DND-41 (cell line): ENCODE measurements around the gene DAB1.

ENCODE experiments used
- ATAC-seq: fragments of 200-7000 bp; cut with Tn5 transposase; 3 replicates; pipeline ENCODE4 v1.9.1; 2021; ENCODE audit warnings: low read depth; ENCODE audit not compliant: insufficient read depth
- DNase-seq: peaks from one replicate; pipeline ENCODE4 v3.0.0-alpha.2; 2020
- H2AFZ ChIP-seq: 2 replicates; pipeline ENCODE4 v1.6.0; 2012; ENCODE audit warnings: low read depth, low read length
- H3K27ac ChIP-seq: 2 replicates; pipeline ENCODE4 v1.5.1; 2012; ENCODE audit warnings: low read length, inconsistent platforms
- H3K27me3 ChIP-seq: fragments of 200-600 bp; sonication (generic); 2 replicates; pipeline ENCODE4 v1.6.0; 2012; ENCODE audit warnings: low read length, mild to moderate bottlenecking, inconsistent platforms; ENCODE audit not compliant: insufficient read depth, poor library complexity
- H3K36me3 ChIP-seq: 2 replicates; pipeline ENCODE4 v1.5.1; 2012; ENCODE audit warnings: low read length, inconsistent platforms; ENCODE audit not compliant: insufficient read depth
- H3K4me1 ChIP-seq: 2 replicates; pipeline ENCODE4 v1.5.1; 2012; ENCODE audit warnings: mild to moderate bottlenecking, low read length; ENCODE audit not compliant: insufficient read depth
- H3K4me2 ChIP-seq: 2 replicates; pipeline ENCODE4 v1.6.0; 2012; ENCODE audit warnings: mild to moderate bottlenecking, moderate library complexity, low read length, inconsistent platforms; ENCODE audit not compliant: insufficient read depth
- H3K4me3 ChIP-seq, 2 experiments: fragments of 200-600 bp in 1 of 2; shearing (Covaris generic) in 1 of 2; 2 replicates each; pipeline ENCODE4 v1.5.1; 2012 to 2016; ENCODE audit warnings: inconsistent platforms in 2 of 2, low read length in 2 of 2, mild to moderate bottlenecking in 2 of 2, low read depth in 1 of 2, moderate library complexity in 1 of 2
- H3K79me2 ChIP-seq: 2 replicates; pipeline ENCODE4 v1.6.0; 2012; ENCODE audit warnings: low read length, inconsistent platforms; ENCODE audit not compliant: insufficient read depth
- H3K9ac ChIP-seq: 2 replicates; pipeline ENCODE4 v1.6.0; 2012; ENCODE audit warnings: low read depth, mild to moderate bottlenecking, inconsistent platforms, low read length, moderate library complexity
- H3K9me3 ChIP-seq: 2 replicates; pipeline ENCODE4 v1.5.1; 2012; ENCODE audit warnings: low read length, moderate library complexity, mild to moderate bottlenecking, inconsistent platforms; ENCODE audit not compliant: insufficient read depth, severe bottlenecking
- H4K20me1 ChIP-seq: 2 replicates; pipeline ENCODE4 v1.6.0; 2012; ENCODE audit warnings: low read length; ENCODE audit not compliant: insufficient read depth
- EZH2 ChIP-seq: IDR thresholded peaks from 3 replicates; pipeline ENCODE4 v1.6.1; 2012; ENCODE audit warnings: borderline replicate concordance, low read depth, mild to moderate bottlenecking, moderate library complexity, low read length, inconsistent platforms; ENCODE audit not compliant: severe bottlenecking
- TF ChIP-seq, protein P1 (sequence below): IDR thresholded peaks from 2 replicates; pipeline ENCODE4 v1.5.1; 2012; ENCODE audit warnings: borderline replicate concordance, low read length, moderate library complexity, mild to moderate bottlenecking; ENCODE audit not compliant: poor library complexity, severe bottlenecking; ENCODE audit errors: extremely low read depth

DAB1 gene

GRCh38 chr1:57369889-57370288 is 54.0 kb downstream of the DAB1 start:
- no peaks in the 10 kb centered on the region for H3K4me1 ChIP-seq
- H3K27me3 ChIP-seq: no peaks in the 10 kb centered on the region
- H3K27ac ChIP-seq: no peak overlapping the region
- H3K4me2 ChIP-seq: no peak overlapping the region
- no peak overlapping the region for H2AFZ ChIP-seq
- H3K4me3 ChIP-seq: no peak overlapping the region
- no peaks in the 10 kb centered on the region for H3K36me3 ChIP-seq
- no peaks in the 10 kb centered on the region for H3K79me2 ChIP-seq
- no peak for TF ChIP-seq EZH2
- TF ChIP-seq, protein P1, sequence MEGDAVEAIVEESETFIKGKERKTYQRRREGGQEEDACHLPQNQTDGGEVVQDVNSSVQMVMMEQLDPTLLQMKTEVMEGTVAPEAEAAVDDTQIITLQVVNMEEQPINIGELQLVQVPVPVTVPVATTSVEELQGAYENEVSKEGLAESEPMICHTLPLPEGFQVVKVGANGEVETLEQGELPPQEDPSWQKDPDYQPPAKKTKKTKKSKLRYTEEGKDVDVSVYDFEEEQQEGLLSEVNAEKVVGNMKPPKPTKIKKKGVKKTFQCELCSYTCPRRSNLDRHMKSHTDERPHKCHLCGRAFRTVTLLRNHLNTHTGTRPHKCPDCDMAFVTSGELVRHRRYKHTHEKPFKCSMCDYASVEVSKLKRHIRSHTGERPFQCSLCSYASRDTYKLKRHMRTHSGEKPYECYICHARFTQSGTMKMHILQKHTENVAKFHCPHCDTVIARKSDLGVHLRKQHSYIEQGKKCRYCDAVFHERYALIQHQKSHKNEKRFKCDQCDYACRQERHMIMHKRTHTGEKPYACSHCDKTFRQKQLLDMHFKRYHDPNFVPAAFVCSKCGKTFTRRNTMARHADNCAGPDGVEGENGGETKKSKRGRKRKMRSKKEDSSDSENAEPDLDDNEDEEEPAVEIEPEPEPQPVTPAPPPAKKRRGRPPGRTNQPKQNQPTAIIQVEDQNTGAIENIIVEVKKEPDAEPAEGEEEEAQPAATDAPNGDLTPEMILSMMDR: no peak
- DNase-seq: no peak
- H3K9me3 ChIP-seq: peaks cover 11% of the 10 kb centered on the region
- no peak for ATAC-seq
- H3K9ac ChIP-seq: no peak overlapping the region
- no peaks in the 10 kb centered on the region for H4K20me1 ChIP-seq

- no peaks in the 10 kb centered on the region for H3K79me2 ChIP-seq
- no peak overlapping the region for H3K9ac ChIP-seq
- peaks cover 11% of the 10 kb centered on the region for H3K9me3 ChIP-seq
- no peaks in the 10 kb centered on the region for H3K4me1 ChIP-seq
- no peak overlapping the region for H2AFZ ChIP-seq
- H3K27ac ChIP-seq: no peak overlapping the region
- H3K27me3 ChIP-seq: no peaks in the 10 kb centered on the region
- H4K20me1 ChIP-seq: no peaks in the 10 kb centered on the region
- H3K36me3 ChIP-seq: no peaks in the 10 kb centered on the region
- ATAC-seq (no peak), DNase-seq (no peak)
- no peak overlapping the region for H3K4me2 ChIP-seq
- H3K4me3 ChIP-seq: no peak overlapping the region
- no peak for TF ChIP-seq EZH2
- TF ChIP-seq, protein P1: no peak
Observed at GRCh38 chr1:57367945-57368344, 55.9 kb downstream of the DAB1 start.

DNA sequence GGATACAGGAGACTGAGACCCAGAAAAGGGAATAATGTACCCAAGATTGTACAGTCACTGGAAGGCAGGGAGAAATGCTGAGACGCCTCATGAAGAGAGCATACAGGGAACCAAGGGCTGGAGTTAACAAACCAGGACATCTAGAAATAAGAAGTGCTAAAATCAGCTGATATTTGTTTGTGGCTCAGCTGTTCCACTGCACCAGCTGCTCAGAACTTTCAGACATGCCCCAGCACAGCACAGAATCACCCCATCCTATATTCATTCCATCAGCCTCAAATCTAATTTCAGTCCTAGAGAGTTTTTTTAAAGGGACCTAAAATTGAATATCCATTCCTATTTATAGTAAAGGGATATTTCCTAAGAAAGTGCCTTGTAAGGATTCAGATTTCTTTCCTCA is 60.2 kb downstream of the DAB1 start:
- DNase-seq (no peak), ATAC-seq (no peak)
- no peak overlapping the region for H3K4me3 ChIP-seq
- no peaks in the 10 kb centered on the region for H3K79me2 ChIP-seq
- H3K9ac ChIP-seq: no peak overlapping the region
- H4K20me1 ChIP-seq: no peaks in the 10 kb centered on the region
- H3K4me2 ChIP-seq: no peak overlapping the region
- H3K27me3 ChIP-seq: peaks cover 4% of the 10 kb centered on the region
- peaks cover 8% of the 10 kb centered on the region for H3K9me3 ChIP-seq
- TF ChIP-seq EZH2: no peak
- TF ChIP-seq, protein P1: no peak
- H3K36me3 ChIP-seq: no peaks in the 10 kb centered on the region
- no peak overlapping the region for H2AFZ ChIP-seq
- no peaks in the 10 kb centered on the region for H3K4me1 ChIP-seq
- no peak overlapping the region for H3K27ac ChIP-seq

DNA sequence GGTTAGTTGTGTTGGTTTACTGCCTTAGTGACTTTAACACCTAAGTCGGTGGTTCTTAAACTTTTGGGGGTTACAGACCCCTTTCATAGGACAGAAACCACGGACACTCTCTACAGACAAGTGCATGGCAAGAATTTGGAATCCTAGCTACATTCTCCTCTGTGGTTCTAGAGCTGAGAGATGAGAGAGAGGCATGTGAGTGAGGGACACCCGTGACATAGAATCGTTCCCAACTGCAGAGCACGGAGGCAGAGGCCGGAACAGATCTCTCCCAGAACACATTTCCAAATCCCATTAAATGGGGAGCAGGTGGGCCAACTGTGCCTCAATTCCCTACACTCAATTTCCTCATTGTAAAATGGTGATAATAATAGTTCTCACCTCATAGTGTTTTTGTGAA is 60.7 kb downstream of the DAB1 start:
- no peak overlapping the region for H3K9ac ChIP-seq
- ATAC-seq (no peak), DNase-seq (no peak)
- H3K27ac ChIP-seq: no peak overlapping the region
- H3K4me3 ChIP-seq: no peak overlapping the region
- H2AFZ ChIP-seq: no peak overlapping the region
- H3K36me3 ChIP-seq: no peaks in the 10 kb centered on the region
- peaks cover 8% of the 10 kb centered on the region for H3K9me3 ChIP-seq
- no peaks in the 10 kb centered on the region for H3K79me2 ChIP-seq
- H3K4me1 ChIP-seq: no peaks in the 10 kb centered on the region
- peaks cover 4% of the 10 kb centered on the region for H3K27me3 ChIP-seq
- TF ChIP-seq, protein P1: no peak
- no peak for TF ChIP-seq EZH2
- no peak overlapping the region for H3K4me2 ChIP-seq
- no peaks in the 10 kb centered on the region for H4K20me1 ChIP-seq
